Astrocyte (in vitro differentiated cells and primary cell): Measurements from ENCODE around the gene LAMB2. TPM values are rescaled to one million over a fixed set of nuclear protein-coding genes. Genes with fewer than 3 reads are reported as not detected.

Experiments used
- DNase-seq: peaks from one replicate; pipeline ENCODE4 v3.0.0-alpha.2; 2010; ENCODE audit warnings: low read depth
- FAIRE-seq: peaks from 2 replicates; lab custom pipeline; 2011; peaks lifted over from hg19 to GRCh38; lab: Jason Lieb, UNC
- H2AFZ ChIP-seq: 2 replicates; pipeline ENCODE4 v1.6.0; 2012; ENCODE audit warnings: low read depth, low read length, inconsistent platforms
- H3K27ac ChIP-seq: 2 replicates; pipeline ENCODE4 v1.5.1; 2011; ENCODE audit warnings: low read depth, low read length, inconsistent platforms
- H3K27me3 ChIP-seq: 2 replicates; pipeline ENCODE4 v1.6.0; 2011; ENCODE audit warnings: low read length, inconsistent platforms; ENCODE audit not compliant: insufficient read depth
- H3K36me3 ChIP-seq: 2 replicates; pipeline ENCODE4 v1.5.1; 2011; ENCODE audit warnings: low read length, inconsistent platforms; ENCODE audit not compliant: insufficient read depth
- H3K4me1 ChIP-seq: 2 replicates; pipeline ENCODE4 v1.5.1; 2011; ENCODE audit warnings: low read length, inconsistent platforms; ENCODE audit not compliant: insufficient read depth
- H3K4me2 ChIP-seq: 2 replicates; pipeline ENCODE4 v1.6.0; 2012; ENCODE audit warnings: low read length, inconsistent platforms
- H3K4me3 ChIP-seq: 2 replicates; pipeline ENCODE4 v1.5.1; 2011; ENCODE audit warnings: low read depth, mild to moderate bottlenecking, low read length, inconsistent platforms; ENCODE audit not compliant: insufficient read depth
- H3K79me2 ChIP-seq: 2 replicates; pipeline ENCODE4 v1.6.0; 2012; ENCODE audit warnings: mild to moderate bottlenecking, low read length, inconsistent platforms; ENCODE audit not compliant: insufficient read depth
- H3K9ac ChIP-seq: 2 replicates; pipeline ENCODE4 v1.6.0; 2012; ENCODE audit warnings: mild to moderate bottlenecking, low read length, inconsistent platforms
- H3K9me3 ChIP-seq: 2 replicates; pipeline ENCODE4 v1.5.1; 2012; ENCODE audit warnings: low read depth, mild to moderate bottlenecking, low read length, inconsistent platforms; ENCODE audit not compliant: insufficient read depth
- H4K20me1 ChIP-seq: 2 replicates; pipeline ENCODE4 v1.6.0; 2012; ENCODE audit warnings: low read length, inconsistent platforms; ENCODE audit not compliant: insufficient read depth
- H3K27ac Mint-ChIP-seq: one replicate; pipeline ENCODE4 v1.8.0; 2021; ENCODE audit warnings: mild to moderate bottlenecking, mixed read lengths; ENCODE audit not compliant: unreplicated experiment
- H3K27me3 Mint-ChIP-seq: one replicate; pipeline ENCODE4 v1.8.0; 2021; ENCODE audit warnings: low read depth, mixed read lengths; ENCODE audit not compliant: unreplicated experiment
- H3K36me3 Mint-ChIP-seq: one replicate; pipeline ENCODE4 v1.8.0; 2021; ENCODE audit warnings: low read depth, mixed read lengths; ENCODE audit not compliant: unreplicated experiment
- H3K4me1 Mint-ChIP-seq: one replicate; pipeline ENCODE4 v1.8.0; 2021; ENCODE audit warnings: low read depth, mixed read lengths; ENCODE audit not compliant: unreplicated experiment
- H3K4me3 Mint-ChIP-seq: one replicate; pipeline ENCODE4 v1.8.0; 2021; ENCODE audit warnings: mild to moderate bottlenecking, moderate library complexity, mixed read lengths; ENCODE audit not compliant: unreplicated experiment
- H3K9me3 Mint-ChIP-seq: one replicate; pipeline ENCODE4 v1.8.0; 2021; ENCODE audit warnings: mild to moderate bottlenecking, mixed read lengths; ENCODE audit not compliant: unreplicated experiment
- CTCF ChIP-seq: IDR thresholded peaks from 2 replicates; pipeline ENCODE4 v1.5.1; 2011; ENCODE audit warnings: low read depth, mild to moderate bottlenecking, inconsistent platforms, low read length, moderate library complexity; ENCODE audit not compliant: insufficient read depth
- EZH2 ChIP-seq: IDR thresholded peaks from 2 replicates; pipeline ENCODE4 v1.6.1; 2012; ENCODE audit warnings: mild to moderate bottlenecking, low read length, inconsistent platforms; ENCODE audit not compliant: insufficient read depth
- total RNA-seq: library from RNA; stranded (reverse); gene quantifications from 2 replicates; pipeline ENCODE4 v1.2.1, GENCODE V29; 2021

Gene LAMB2
- total RNA-seq, 1 donor from 2014 or later: 344 TPM

GRCh38 chr3:49171775-49172500, 39.1 kb upstream of the LAMB2 start:
- Mint-ChIP-seq H3K9me3 (no peaks in the 10 kb centered on the region), H3K36me3 (peaks cover 14% of the 10 kb centered on the region), H3K27me3 (no peaks in the 10 kb centered on the region), H3K4me1 (peaks cover 16% of the 10 kb centered on the region), H3K27ac (peak overlapping the region; percentile 41), H3K4me3 (peak overlapping the region; percentile 87)
- no peak for TF ChIP-seq CTCF
- no peak for TF ChIP-seq EZH2
- Histone ChIP-seq H3K4me3 (peak overlapping the region; percentile 73), H4K20me1 (peaks cover 33% of the 10 kb centered on the region), H3K36me3 (no peaks in the 10 kb centered on the region), H3K9me3 (no peaks in the 10 kb centered on the region), H3K4me2 (peak overlapping the region; percentile 98), H3K79me2 (peaks cover 12% of the 10 kb centered on the region), H3K4me1 (peaks cover 38% of the 10 kb centered on the region), H3K9ac (peak overlapping the region; percentile 79), H3K27ac (peak overlapping the region; percentile 44), H3K27me3 (no peaks in the 10 kb centered on the region), H2AFZ (peak overlapping the region; percentile 100)
- FAIRE-seq: no peak
- no peak for DNase-seq

- H3K4me1 Mint-ChIP-seq: peaks cover 16% of the 10 kb centered on the region
- peak within 1 kb of the TSS; percentile 44 for H3K27ac ChIP-seq
- no peak for FAIRE-seq
Observed at GRCh38 chr3:49171119-49171774, 38.4 kb upstream of the LAMB2 start, which contains the start of gene KLHDC8B. TSS of gene KLHDC8B (plus strand) at chr3:49171598. CDS start at chr3:49172770, 1,172 bp downstream.

More at GRCh38 chr3:49171119-49171774, 38.4 kb upstream of the LAMB2 start, which contains the start of gene KLHDC8B:
- Mint-ChIP-seq H3K27ac (peak within 1 kb of the TSS; percentile 91), H3K4me3 (peak within 1 kb of the TSS; percentile 87), H3K36me3 (peaks cover 10% of the 10 kb centered on the region), H3K9me3 (no peaks in the 10 kb centered on the region), H3K27me3 (no peaks in the 10 kb centered on the region)
- Histone ChIP-seq H3K79me2 (peaks cover 16% of the 10 kb centered on the region), H3K9me3 (no peaks in the 10 kb centered on the region), H3K27me3 (no peaks in the 10 kb centered on the region), H3K9ac (peak within 1 kb of the TSS; percentile 79), H4K20me1 (peaks cover 26% of the 10 kb centered on the region), H3K4me1 (peaks cover 42% of the 10 kb centered on the region), H3K4me3 (peak within 1 kb of the TSS; percentile 73), H2AFZ (peak within 1 kb of the TSS; percentile 100), H3K4me2 (peak within 1 kb of the TSS; percentile 98), H3K36me3 (no peaks in the 10 kb centered on the region)
- TF ChIP-seq CTCF (peak; percentile 65), EZH2 (no peak)
- peak; percentile 70 for DNase-seq
